ENCODE measurements around the gene SUMO3.
"Not testable (repeated sequence)": the region's sequence is repeated elsewhere in the genome, so short reads cannot be mapped to it uniquely, and the experiment has no call there.

SUMO3 gene

DNA sequence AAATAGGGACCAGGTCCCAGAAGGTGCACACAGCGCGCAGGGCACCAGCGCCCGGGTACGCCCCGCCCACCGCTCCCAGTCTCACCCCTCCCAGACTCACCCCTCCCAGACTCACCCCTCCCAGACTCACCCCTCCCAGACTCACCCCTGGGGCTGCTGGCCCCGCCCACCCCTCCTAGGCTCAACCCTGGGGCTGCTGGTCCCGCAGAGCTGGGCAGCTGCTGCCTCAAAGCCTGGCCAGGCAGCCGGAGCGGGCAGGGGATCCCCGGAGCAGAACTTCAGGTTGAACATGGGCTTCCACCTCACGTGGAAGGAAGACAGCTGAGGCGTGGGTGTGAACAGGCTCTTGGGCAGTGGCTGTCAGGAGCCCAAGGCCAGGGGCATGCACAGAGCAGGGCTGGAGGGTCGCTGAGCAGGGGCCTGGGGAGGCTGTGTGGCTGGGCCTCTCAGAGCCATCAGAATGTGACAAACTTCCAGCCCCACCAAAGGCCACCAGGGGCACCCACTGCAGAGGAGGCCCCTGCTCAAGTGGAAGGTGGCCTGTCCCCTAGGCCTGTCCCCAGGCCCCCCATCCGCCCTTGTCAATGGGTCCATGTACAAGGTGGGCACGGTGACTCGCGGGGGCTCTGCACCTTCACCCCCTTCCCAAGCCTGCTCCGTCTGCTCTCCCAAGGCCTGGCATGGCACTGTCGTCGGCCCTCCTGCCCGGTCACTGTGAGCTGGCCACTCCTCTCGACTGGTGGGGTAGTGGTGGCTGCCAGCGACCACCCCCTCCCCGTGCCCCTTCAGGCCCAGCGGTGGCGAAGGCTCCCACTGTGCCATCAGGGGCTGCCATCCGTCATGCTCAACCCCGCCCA, 20.4 kb upstream of the SUMO3 start:
- Mint-ChIP-seq H3K27ac (no peak overlapping the region), H3K36me3 (ENCODE audit: low read depth) (no peaks in the 10 kb centered on the region), H3K27me3 (no peaks in the 10 kb centered on the region), H3K4me1 (ENCODE audit: low read depth) (no peaks in the 10 kb centered on the region), H3K9me3 (no peaks in the 10 kb centered on the region), H3K4me3 (no peak overlapping the region)

DNA sequence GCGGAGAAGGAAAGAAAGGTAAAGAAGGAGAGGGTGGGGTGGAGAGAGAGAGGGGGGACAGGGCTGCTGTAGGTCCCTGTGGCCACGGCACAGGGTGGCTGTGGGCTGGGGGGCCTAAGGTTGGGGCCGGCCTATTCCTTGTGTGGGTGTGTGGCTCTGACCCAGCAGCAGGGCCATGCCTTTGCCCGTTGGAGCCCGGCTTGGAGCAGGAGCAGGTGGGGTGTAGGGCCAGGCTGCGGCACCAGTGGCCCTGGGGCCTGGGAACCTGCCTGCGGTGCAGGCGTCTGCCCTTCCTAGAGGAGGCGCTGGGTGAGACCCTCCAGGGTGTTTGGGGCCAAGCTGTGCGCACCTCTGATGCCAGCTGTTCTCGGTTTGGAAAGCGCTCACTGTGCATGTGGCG, 19.7 kb upstream of the SUMO3 start:
- Mint-ChIP-seq H3K27ac (no peak overlapping the region), H3K36me3 (ENCODE audit: low read depth) (no peaks in the 10 kb centered on the region), H3K4me1 (ENCODE audit: low read depth) (no peaks in the 10 kb centered on the region), H3K4me3 (no peak overlapping the region), H3K9me3 (no peaks in the 10 kb centered on the region), H3K27me3 (no peaks in the 10 kb centered on the region)

- no peaks in the 10 kb centered on the region for H3K4me1 Mint-ChIP-seq (ENCODE audit: low read depth)
- H3K4me3 Mint-ChIP-seq = no peak overlapping the region
- H3K27ac Mint-ChIP-seq = no peak overlapping the region
- H3K36me3 Mint-ChIP-seq (ENCODE audit: low read depth) = no peaks in the 10 kb centered on the region
- H3K9me3 Mint-ChIP-seq = no peaks in the 10 kb centered on the region
- H3K27me3 Mint-ChIP-seq = no peaks in the 10 kb centered on the region
Observed at GRCh38 chr21:44836666-44837471, 19.0 kb upstream of the SUMO3 start.

- H3K9me3 Mint-ChIP-seq = no peaks in the 10 kb centered on the region
- peaks cover 2% of the 10 kb centered on the region for H3K4me1 Mint-ChIP-seq (ENCODE audit: low read depth)
- no peak overlapping the region for H3K27ac Mint-ChIP-seq
- no peak overlapping the region for H3K4me3 Mint-ChIP-seq
- no peaks in the 10 kb centered on the region for H3K27me3 Mint-ChIP-seq
- H3K36me3 Mint-ChIP-seq (ENCODE audit: low read depth) = no peaks in the 10 kb centered on the region
Observed at GRCh38 chr21:44836349-44836665, 18.4 kb upstream of the SUMO3 start.

DNA sequence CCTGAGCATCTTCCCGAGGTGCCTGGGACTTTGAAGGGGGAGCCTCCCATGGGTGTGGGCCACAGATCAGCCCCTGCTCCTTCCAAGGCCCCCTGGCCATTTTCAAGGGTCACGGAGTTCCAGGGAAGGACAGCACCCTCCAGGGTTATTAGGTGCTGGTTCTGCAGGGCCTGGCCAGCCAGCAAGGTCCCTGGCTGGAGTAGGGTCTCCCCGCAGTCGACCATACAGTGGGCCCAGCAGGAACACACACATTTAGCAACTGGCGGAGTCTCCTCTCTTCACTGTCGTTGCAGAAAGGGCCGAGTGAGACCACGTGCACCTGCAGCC, 17.7 kb upstream of the SUMO3 start:
- Mint-ChIP-seq H3K9me3 (no peaks in the 10 kb centered on the region), H3K36me3 (ENCODE audit: low read depth) (no peaks in the 10 kb centered on the region), H3K4me1 (ENCODE audit: low read depth) (peaks cover 7% of the 10 kb centered on the region), H3K27ac (no peak overlapping the region), H3K27me3 (no peaks in the 10 kb centered on the region), H3K4me3 (no peak overlapping the region)

GRCh38 chr21:44834951-44835646, 17.2 kb upstream of the SUMO3 start:
- no peaks in the 10 kb centered on the region for H3K27me3 Mint-ChIP-seq
- no peak overlapping the region for H3K27ac Mint-ChIP-seq
- no peaks in the 10 kb centered on the region for H3K9me3 Mint-ChIP-seq
- peaks cover 12% of the 10 kb centered on the region for H3K4me1 Mint-ChIP-seq (ENCODE audit: low read depth)
- H3K4me3 Mint-ChIP-seq = no peak overlapping the region
- no peaks in the 10 kb centered on the region for H3K36me3 Mint-ChIP-seq (ENCODE audit: low read depth)

DNA sequence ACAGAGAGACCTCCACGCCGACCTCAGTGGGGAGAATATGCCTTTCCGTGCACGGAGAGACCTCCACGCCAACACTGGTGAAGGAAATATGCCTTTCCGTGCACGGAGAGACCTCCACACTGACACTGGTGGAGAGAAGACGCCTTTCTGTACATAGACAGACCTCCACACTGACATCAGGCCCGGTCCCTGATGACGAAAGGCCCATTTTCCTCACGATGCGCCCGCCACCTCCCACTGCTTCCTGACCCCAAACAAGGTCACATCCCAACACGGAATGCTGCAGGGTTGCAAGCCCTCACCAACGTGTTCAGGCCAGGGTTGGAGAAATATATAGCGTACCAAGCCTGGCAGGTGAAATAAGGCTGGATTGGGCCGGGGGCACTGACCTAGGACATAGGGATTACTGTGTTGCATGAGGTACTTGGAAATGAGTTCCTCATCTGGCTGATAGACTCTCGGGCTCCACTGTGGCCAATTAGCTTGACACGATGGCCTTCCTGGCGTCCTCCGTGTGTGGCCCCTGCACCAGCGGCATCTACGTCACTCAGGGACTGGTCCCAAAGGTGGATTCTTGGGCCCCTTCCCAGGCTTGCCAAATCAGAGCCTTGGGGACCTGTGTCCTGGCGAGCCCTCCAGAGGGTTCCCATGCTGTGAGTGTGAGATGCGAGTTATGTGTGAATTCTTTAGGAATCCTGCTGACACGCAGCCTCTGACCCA, 16.5 kb upstream of the SUMO3 start:
- no peaks in the 10 kb centered on the region for H3K27me3 Mint-ChIP-seq
- peaks cover 19% of the 10 kb centered on the region for H3K4me1 Mint-ChIP-seq (ENCODE audit: low read depth)
- H3K4me3 Mint-ChIP-seq = no peak overlapping the region
- H3K27ac Mint-ChIP-seq = no peak overlapping the region
- H3K36me3 Mint-ChIP-seq (ENCODE audit: low read depth) = no peaks in the 10 kb centered on the region
- H3K9me3 Mint-ChIP-seq = no peaks in the 10 kb centered on the region

GRCh38 chr21:44833663-44834062, 15.8 kb upstream of the SUMO3 start:
- Mint-ChIP-seq H3K4me3 (no peak overlapping the region), H3K4me1 (ENCODE audit: low read depth) (peaks cover 27% of the 10 kb centered on the region), H3K27ac (no peak overlapping the region), H3K9me3 (peaks cover 7% of the 10 kb centered on the region), H3K36me3 (ENCODE audit: low read depth) (peaks cover 2% of the 10 kb centered on the region), H3K27me3 (no peaks in the 10 kb centered on the region)

GRCh38 chr21:44832516-44833255, 14.8 kb upstream of the SUMO3 start:
- not testable (repeated sequence) for H3K4me3 Mint-ChIP-seq, H3K27me3 Mint-ChIP-seq, H3K27ac Mint-ChIP-seq
- peaks cover 33% of the 10 kb centered on the region for H3K4me1 Mint-ChIP-seq (ENCODE audit: low read depth)
- peaks cover 11% of the 10 kb centered on the region for H3K36me3 Mint-ChIP-seq (ENCODE audit: low read depth)
- H3K9me3 Mint-ChIP-seq = peaks cover 17% of the 10 kb centered on the region

DNA sequence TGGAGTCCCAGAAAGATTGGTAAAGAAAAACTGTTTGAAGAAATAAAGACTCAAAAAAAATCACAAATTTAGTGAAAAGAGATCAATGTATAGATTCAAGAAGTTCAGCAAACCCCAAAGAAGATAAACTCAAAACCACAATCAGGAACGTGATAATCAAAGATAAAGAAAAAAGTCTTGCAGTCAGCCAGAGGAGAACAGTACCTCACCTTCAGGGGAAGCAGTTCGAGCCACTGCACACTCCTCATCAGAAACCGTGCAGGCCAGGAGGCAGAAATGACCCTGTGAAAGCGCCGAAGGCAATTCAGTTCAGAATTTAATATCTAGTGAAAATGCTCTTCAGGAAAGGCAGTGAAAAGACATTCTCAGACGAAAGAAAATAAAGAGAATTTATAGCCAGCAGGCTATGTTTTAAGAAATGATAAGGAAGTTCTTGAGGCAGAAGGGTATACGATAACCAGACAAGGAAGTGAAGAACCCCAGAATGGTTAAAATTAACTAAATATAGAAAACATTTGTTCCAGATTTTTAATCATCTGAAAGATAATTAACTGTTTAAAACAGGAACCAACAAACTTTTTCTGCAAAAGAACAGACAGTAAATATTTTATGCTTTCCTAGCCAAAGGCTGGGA, 13.5 kb upstream of the SUMO3 start:
- Mint-ChIP-seq H3K4me1 (ENCODE audit: low read depth) (peaks cover 33% of the 10 kb centered on the region), H3K36me3 (ENCODE audit: low read depth) (peaks cover 11% of the 10 kb centered on the region), H3K9me3 (peaks cover 25% of the 10 kb centered on the region), H3K27ac (no peak overlapping the region), H3K4me3 (no peak overlapping the region), H3K27me3 (no peaks in the 10 kb centered on the region)

DNA sequence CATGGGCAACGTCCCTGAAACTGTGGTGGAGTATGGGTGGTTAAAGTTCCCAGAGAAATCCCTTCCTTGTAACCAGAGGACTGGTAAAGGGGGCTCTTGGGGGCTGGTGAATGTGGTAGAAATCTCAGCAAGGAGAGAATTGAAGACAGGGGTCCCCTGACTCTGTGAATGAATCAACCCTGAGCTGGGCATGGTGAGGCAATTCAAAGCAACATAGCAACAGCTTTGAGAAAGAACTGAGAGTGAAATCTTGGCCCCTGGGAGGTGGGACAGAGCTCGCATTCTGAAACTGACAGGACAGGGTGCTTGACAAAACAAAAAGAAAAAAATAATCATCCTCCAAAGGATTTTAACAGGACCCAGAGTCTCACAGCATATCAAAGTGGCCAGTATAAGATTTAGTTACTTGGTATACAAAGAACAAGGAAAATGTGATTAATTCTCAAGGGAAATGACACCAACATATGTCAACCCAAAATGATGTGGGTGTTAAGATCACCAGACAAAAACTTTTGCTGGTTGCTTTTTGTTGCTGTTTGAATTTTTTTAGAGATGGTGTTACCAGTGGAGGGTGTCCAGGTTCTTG, 11.7 kb upstream of the SUMO3 start:
- H3K4me3 Mint-ChIP-seq = no peak overlapping the region
- no peaks in the 10 kb centered on the region for H3K27me3 Mint-ChIP-seq
- H3K27ac Mint-ChIP-seq = peak overlapping the region; percentile 81
- H3K9me3 Mint-ChIP-seq = peaks cover 25% of the 10 kb centered on the region
- peaks cover 33% of the 10 kb centered on the region for H3K4me1 Mint-ChIP-seq (ENCODE audit: low read depth)
- peaks cover 11% of the 10 kb centered on the region for H3K36me3 Mint-ChIP-seq (ENCODE audit: low read depth)

DNA sequence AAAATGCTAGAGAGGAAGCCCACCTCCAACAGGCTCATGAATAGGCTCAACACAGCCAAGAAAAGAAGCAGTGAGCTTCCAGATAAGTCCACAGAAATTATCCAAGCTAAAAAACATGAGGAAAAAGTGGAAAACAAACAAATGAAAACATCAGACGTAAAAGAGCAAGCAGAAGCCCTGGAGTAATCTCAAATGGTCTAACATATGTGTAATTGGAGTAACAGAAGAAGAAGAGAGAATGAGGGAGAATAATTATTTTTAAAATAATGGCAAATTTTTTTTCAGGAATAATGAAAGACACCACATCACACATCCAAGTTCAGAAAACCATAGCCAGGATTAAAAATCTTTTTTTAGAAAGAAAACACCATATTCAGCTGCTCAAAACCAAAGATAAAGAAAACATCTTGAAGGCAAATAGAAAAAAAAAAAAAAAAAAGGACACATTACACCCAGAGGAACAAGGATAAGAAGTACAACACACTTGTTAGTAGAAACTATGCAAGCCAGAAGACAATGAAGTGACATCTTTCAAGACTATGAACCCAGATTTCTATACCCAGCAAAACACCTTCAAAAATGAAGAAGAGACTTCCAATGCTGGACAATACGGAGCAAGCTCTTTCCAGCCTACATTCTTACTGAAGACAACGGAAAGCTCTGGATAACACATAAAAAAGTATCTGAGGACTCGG, 10.6 kb upstream of the SUMO3 start:
- Mint-ChIP-seq H3K4me1 (ENCODE audit: low read depth) (peaks cover 34% of the 10 kb centered on the region), H3K4me3 (no peak overlapping the region), H3K36me3 (ENCODE audit: low read depth) (peaks cover 11% of the 10 kb centered on the region), H3K27ac (peak overlapping the region; percentile 21), H3K9me3 (peaks cover 28% of the 10 kb centered on the region), H3K27me3 (no peaks in the 10 kb centered on the region)

- Mint-ChIP-seq H3K27me3 (peaks cover 7% of the 10 kb centered on the region), H3K4me1 (ENCODE audit: low read depth) (peaks cover 14% of the 10 kb centered on the region)
Observed at GRCh38 chr21:44823179-44823660, 5.4 kb upstream of the SUMO3 start.

More at GRCh38 chr21:44823179-44823660, 5.4 kb upstream of the SUMO3 start:
- no peak overlapping the region for H3K4me3 Mint-ChIP-seq
- no peak overlapping the region for H3K27ac Mint-ChIP-seq
- H3K9me3 Mint-ChIP-seq = peaks cover 36% of the 10 kb centered on the region
- H3K36me3 Mint-ChIP-seq (ENCODE audit: low read depth) = peaks cover 5% of the 10 kb centered on the region
